A204.1 (cell line): Measurements from ENCODE around the gene CYYR1.

Experiments used
- FAIRE-seq: peaks from 2 replicates; lab custom pipeline; 2012; peaks lifted over from hg19 to GRCh38; lab: Jason Lieb, UNC

The CYYR1 gene

DNA sequence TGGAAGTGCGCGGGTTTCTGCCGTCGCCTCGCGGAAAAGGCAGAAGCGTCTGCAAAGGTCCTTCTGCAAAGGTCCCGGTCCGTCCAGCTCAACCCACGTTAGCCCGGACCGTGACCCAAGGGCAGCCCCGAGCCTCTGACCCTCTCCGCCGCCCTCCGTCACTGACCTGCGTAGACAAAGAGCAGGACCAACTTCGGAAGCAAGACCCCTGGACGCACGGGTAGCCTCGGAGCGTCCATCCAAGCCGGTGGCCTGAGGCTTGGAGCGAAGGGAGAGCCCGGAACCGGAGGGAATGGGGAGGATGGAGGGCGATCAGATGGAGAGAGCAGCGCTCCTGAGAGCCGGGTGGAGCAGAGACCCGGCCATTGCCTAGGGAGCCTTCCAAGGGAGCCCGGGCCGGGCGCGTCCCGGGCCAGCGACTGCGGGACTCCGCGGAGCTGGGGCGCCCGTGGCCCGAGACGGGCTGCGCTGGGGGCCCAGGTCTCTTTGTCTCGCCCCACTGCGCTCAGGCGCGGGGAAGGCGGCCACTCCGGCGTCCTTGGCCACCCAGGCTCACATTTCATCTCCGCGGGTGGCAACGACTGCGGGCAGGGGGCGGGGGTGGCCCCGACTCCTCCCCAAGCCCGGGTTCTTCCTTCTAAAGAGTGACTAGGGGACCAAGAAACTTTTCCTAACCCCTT, at the start of gene CYYR1:
TSS of gene CYYR1 (minus strand) at position 585 of the 680 bp plus-strand sequence. CDS start at position 239, 346 bp downstream.
- FAIRE-seq = no peak

- no peak for FAIRE-seq
These were observed 44.1 kb upstream of the CYYR1 start for GRCh38 chr21:26617176-26617575.

DNA sequence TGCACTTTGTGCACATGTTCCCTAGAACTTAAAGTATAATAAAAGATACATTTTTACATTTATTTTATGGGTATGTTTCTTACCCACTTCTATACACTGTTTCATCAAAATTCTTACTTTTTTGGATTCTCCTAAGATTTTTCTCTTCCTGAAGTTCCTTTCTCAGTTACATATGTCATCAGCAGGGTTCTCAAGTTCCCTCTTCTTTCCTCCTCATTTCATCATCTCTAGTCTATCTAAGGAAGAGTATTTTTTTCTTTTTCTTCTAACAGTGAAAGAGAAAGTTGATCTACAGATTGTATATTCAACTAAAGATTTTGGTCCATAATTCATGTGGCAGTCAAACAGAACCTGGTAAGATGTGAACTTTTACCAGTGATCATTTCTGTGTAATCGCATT, 41.2 kb upstream of the CYYR1 start:
- FAIRE-seq = no peak

DNA sequence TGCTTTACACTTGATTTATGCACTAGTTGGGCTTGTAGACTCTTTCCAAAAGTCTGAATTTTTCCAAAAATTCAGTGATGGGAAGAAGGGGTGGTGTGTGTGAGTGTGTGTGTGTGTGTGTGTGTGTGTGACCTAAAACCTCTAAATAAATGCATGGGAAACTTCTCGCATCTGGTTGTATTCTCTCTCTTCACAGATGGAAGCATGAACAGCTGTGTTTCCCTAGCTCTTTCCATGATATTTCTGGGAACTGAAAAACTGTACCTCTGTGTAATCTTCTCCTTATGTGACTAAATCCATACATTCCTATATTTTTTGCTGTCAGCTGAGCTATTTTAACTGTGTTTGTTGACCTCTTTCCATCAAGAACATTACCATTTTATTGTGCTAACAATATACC, 26.2 kb upstream of the CYYR1 start:
- no peak for FAIRE-seq

- FAIRE-seq = no peak
These were observed 24.9 kb upstream of the CYYR1 start for GRCh38 chr21:26597981-26598380.

- no peak for FAIRE-seq
These were observed 23.9 kb upstream of the CYYR1 start for GRCh38 chr21:26597031-26597430.

DNA sequence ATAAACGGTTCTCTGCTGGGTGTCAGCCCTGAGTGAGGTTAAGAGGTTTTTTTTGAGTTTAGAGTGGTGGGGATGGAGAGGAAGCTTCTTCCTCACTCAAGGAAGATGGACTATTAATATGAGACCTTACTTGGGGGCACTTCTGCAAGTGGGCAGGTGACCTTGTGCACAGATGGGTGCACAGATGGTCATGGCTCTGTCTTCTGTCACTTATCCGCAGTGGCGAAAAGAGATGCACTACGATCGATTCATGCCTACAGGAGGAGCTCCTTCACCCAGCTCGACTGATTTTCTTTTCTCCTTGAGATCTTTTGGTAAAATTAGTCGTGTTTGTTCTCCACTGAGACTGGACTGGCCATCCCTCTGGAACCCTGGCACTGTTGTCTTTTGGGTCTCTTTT, 22.9 kb upstream of the CYYR1 start:
- FAIRE-seq = no peak

- FAIRE-seq = no peak
These were observed 20.7 kb upstream of the CYYR1 start for GRCh38 chr21:26593800-26594199.

DNA sequence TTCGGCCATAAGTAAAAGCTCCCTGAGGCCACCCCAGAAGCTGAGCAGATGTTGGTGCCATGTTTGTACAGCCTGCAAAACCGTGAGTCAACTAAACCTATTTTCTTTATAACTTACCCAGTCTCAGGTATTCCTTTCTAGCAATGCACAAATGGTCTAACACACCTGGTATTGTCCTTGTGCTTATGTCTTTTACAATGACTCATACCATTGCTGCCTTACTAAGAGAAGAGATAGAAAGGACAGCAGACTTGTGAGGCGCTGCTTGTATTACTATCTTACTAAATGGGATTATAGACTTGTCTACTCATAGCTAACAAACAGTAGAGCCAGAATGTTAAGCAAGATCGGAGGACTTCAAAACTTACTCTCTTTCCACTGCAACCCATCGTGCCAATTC, 18.5 kb upstream of the CYYR1 start:
- FAIRE-seq = no peak

- FAIRE-seq = no peak
These were observed 15.4 kb upstream of the CYYR1 start for GRCh38 chr21:26588446-26588845.

- FAIRE-seq = no peak
These were observed 14.7 kb upstream of the CYYR1 start for GRCh38 chr21:26587736-26588201.

- FAIRE-seq = no peak
These were observed 10.7 kb upstream of the CYYR1 start for GRCh38 chr21:26583769-26584168.

GRCh38 chr21:26581818-26582217, 8.7 kb upstream of the CYYR1 start:
- FAIRE-seq = no peak

- no peak for FAIRE-seq
These were observed 897 bp downstream of the CYYR1 start for GRCh38 chr21:26572076-26572701.

- FAIRE-seq = no peak
These were observed 2.9 kb downstream of the CYYR1 start for GRCh38 chr21:26570203-26570602.

- FAIRE-seq = no peak
These were observed 7.5 kb downstream of the CYYR1 start for GRCh38 chr21:26565546-26565945.

DNA sequence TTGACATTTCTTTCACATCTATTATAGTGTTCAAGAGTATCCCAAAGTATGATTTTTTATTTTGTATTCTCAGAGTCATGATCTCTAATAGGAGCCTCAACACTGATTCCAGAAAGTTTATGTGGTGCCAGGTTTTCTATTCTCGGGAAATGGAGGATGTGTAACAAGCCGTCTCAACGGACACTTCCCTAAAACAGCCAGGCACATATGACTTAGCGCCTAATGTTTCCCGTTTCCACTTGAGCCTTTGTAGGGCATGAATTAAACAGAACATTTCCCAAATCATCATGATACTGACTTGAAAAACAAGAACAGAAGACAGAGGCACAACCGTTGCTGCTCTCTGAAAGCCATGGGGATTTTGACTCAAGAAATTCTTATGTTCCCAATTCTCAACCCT, 8.0 kb downstream of the CYYR1 start:
- no peak for FAIRE-seq

DNA sequence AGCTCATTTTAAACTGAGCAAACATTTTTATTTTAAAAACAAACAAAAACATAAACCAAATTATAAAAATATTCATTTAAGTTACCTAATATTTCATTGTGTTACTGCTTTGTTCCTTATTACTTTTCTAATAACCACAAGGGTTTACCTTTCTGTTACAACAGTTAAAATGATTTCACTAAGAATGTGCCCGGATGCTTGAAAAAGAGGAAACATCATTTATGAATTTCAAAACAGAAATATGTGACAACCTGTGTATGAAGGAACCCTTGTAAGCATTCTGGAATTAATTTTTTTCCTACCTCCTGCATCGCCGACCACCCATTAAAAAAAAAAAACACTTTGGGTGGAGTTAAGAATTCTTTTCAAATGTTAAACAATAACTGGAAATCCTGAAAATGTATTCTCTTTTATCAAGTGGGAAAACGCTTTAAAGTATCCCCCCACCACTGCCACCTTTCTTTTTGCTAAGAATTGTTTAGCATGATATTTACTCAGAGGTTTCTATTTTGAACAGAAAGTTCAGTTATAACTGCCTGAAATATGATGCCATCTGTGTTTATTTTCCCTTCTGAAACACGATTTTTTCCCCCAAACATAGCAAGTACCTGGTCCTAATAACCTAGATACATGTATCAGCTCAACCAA, 9.1 kb downstream of the CYYR1 start:
- FAIRE-seq = no peak

- no peak for FAIRE-seq
These were observed 12.5 kb downstream of the CYYR1 start for GRCh38 chr21:26560612-26561011.

GRCh38 chr21:26559099-26559498, 14.0 kb downstream of the CYYR1 start:
- FAIRE-seq = no peak

DNA sequence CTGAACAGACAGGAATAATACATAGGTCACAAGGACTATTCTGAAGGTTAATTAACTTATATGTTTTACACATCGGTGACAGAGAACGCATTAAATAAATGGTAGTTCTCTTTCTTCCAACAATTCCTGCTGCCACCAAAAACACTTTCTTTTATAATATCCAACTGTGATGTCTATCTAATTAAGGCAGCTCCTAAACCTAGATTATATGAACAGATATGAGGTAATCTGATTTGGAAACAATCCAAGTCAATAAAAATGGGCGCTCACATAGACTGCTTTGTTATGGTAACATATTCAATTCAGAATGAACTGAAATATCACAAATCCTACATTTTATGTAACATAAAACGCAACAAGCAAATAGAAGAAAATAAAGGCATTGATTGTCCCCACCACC, 16.0 kb downstream of the CYYR1 start:
- no peak for FAIRE-seq

DNA sequence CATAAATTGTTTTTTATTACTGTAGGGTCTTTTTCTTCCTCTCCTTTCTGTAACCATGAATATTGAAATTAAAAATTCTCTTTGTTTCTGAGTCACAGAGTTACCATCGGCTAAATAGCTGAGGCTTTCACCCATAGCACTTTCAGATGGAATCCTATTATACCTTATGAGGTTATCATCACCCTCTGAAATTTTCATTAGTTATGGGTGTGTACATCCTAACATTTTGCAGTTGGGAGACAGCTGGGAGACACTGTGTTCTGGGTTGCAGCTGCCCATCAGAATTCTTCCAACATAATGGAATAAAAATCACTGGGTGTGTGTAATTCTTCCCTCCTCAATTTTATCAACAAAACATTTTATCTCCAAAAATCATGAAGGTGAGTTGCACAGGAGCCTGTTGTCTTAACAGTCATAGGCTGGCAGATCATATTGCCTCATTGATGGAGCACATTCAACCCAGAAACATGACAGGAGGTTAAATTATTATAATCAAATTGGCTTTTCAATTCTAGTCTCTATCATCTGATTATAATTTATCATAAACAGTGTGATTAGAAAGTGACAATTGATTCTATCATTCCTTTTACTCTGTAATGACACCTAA, 17.4 kb downstream of the CYYR1 start:
- no peak for FAIRE-seq

GRCh38 chr21:26554365-26554764, 18.7 kb downstream of the CYYR1 start:
- FAIRE-seq = no peak
